Measurements from ENCODE around the gene SH3BP1. TPM values are rescaled to one million over a fixed set of nuclear protein-coding genes. Genes with fewer than 3 reads are reported as not detected.
"Not testable (repeated sequence)": the region's sequence is repeated elsewhere in the genome, so short reads cannot be mapped to it uniquely, and the experiment has no call there.

SH3BP1 gene
- polyA plus RNA-seq, 3 donors = 20.0 to 214 (median 20.0) TPM

DNA sequence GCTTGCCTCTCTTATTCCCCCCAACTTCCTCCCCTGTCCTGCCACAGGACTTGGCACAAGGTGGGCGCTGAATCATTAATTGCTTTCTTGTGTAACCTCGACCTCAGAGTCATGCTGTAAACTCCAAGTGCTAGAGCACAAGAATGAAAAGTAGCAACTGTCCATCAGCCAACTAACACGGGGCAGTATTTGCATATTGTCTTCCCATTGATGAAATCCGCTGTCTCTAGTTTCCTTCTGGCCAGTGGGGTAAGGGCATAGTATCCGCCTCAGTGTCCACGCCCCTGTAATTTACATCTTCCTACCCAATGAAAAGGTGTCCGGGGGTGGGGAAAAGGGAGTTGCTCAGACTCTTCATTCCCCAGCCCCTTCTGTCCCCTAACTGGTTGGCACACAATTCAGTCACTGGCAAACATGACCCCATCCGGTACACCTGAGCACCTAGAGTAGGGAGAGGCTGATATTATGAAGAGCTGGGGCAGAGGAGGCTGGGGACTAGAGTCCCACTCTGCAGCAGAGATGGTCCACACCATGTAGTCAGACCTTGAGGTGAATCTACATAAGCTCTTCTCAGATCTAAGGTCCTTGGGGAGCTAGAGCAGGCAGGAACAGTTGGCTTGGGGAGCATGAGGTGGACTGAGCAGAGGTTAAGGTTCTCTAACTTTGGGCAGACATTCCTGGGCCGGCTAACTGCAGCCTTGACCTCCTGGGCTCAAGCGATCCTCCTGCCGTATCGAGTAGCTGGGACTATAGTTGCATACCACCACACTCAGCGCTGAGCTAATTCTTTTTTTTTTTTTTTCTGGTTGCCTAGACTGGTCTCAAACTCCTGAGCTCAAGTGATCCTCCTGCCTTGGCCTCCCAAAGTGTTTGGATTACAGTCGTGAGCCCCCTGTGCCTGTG, 37.7 kb upstream of the SH3BP1 start:
- Histone ChIP-seq H2AFZ (ENCODE audit: insufficient read depth, low read depth, low read length, poor library complexity, severe bottlenecking) (no peak overlapping the region), H3K36me3 (replicated peaks in 1 of 2; ENCODE audit: control insufficient read depth in 1 of 2, insufficient read depth in 2 of 2, low read length in 2 of 2) (no peaks in the 10 kb centered on the region), H4K20me1 (ENCODE audit: insufficient read depth, low read length) (no peaks in the 10 kb centered on the region), H3K27ac (ENCODE audit: low read depth in 1 of 2, low read length in 2 of 2) (no peak overlapping the region), H3K79me2 (ENCODE audit: insufficient read depth, low read length) (no peaks in the 10 kb centered on the region), H3K4me3 (replicated peaks in 1 of 3; ENCODE audit: low read depth in 2 of 3, low read length in 3 of 3) (no peak overlapping the region), H3K9me3 (replicated peaks in 1 of 2; ENCODE audit: control insufficient read depth in 1 of 2, insufficient read depth in 1 of 2, low read length in 2 of 2) (no peaks in the 10 kb centered on the region), H3K4me1 (ENCODE audit: control insufficient read depth in 1 of 2, insufficient read depth in 2 of 2, low read length in 2 of 2) (peaks cover 4 to 5% of the 10 kb centered on the region in 2 donors), H3K27me3 (ENCODE audit: control insufficient read depth in 2 of 2, insufficient read depth in 2 of 2, low read length in 2 of 2) (no peaks in the 10 kb centered on the region), H3K9ac (ENCODE audit: insufficient read depth, low read length, poor library complexity, severe bottlenecking) (no peak overlapping the region), H3K4me2 (replicated peaks; ENCODE audit: extremely low read depth, low read length, poor library complexity, severe bottlenecking) (no peak overlapping the region)
- H3K4me3 Mint-ChIP-seq = peak overlapping the region in 1 of 2 donors; percentile 49
- peaks cover 7 to 14% (median 11%) of the 10 kb centered on the region in 3 donors for H3K27me3 Mint-ChIP-seq (ENCODE audit: low read depth in 3 of 3)
- no peak for TF ChIP-seq CTCF (IDR thresholded peaks at IDR 0.05)
- peaks cover 23% of the 10 kb centered on the region for H3K4me1 Mint-ChIP-seq
- no peaks in the 10 kb centered on the region for H3K36me3 Mint-ChIP-seq
- H3K27ac Mint-ChIP-seq = peak overlapping the region in 1 of 7 donors; percentile 48
- 70% methylated on average over 7 of the region's 14 CpGs for WGBS (ENCODE audit: insufficient coverage)
- H3K9me3 Mint-ChIP-seq = no peaks in the 10 kb centered on the region
- intact Hi-C loops (cut with micrococcal nuclease) = no loop called here
- DNase-seq = peak in 1 of 3 donors; percentile 53

- H4K20me1 ChIP-seq (ENCODE audit: insufficient read depth, low read length); H3K27ac Mint-ChIP-seq; H2AFZ ChIP-seq (ENCODE audit: insufficient read depth, low read depth, low read length, poor library complexity, severe bottlenecking); H3K79me2 ChIP-seq (ENCODE audit: insufficient read depth, low read length); H3K9me3 ChIP-seq (replicated peaks in 1 of 2; ENCODE audit: control insufficient read depth in 1 of 2, insufficient read depth in 1 of 2, low read length in 2 of 2); DNase-seq; H3K9ac ChIP-seq (ENCODE audit: insufficient read depth, low read length, poor library complexity, severe bottlenecking); H3K4me2 ChIP-seq (replicated peaks; ENCODE audit: extremely low read depth, low read length, poor library complexity, severe bottlenecking); H3K27ac ChIP-seq (ENCODE audit: low read depth in 1 of 2, low read length in 2 of 2); H3K36me3 ChIP-seq (replicated peaks in 1 of 2; ENCODE audit: control insufficient read depth in 1 of 2, insufficient read depth in 2 of 2, low read length in 2 of 2); H3K27me3 ChIP-seq (ENCODE audit: control insufficient read depth in 2 of 2, insufficient read depth in 2 of 2, low read length in 2 of 2); H3K9me3 Mint-ChIP-seq; H3K4me3 Mint-ChIP-seq; intact Hi-C loops (cut with micrococcal nuclease); H3K4me3 ChIP-seq (replicated peaks in 1 of 3; ENCODE audit: low read depth in 2 of 3, low read length in 3 of 3); H3K36me3 Mint-ChIP-seq: not testable (repeated sequence)
- peaks cover 33% of the 10 kb centered on the region for H3K4me1 Mint-ChIP-seq
- peaks cover 7 to 15% (median 11%) of the 10 kb centered on the region in 3 donors for H3K27me3 Mint-ChIP-seq (ENCODE audit: low read depth in 3 of 3)
- peaks cover 13 to 14% of the 10 kb centered on the region in 2 donors for H3K4me1 ChIP-seq (ENCODE audit: control insufficient read depth in 1 of 2, insufficient read depth in 2 of 2, low read length in 2 of 2)
- 96% methylated on average over 3 of the region's 5 CpGs for WGBS (ENCODE audit: insufficient coverage)
Observed at GRCh38 chr22:37602546-37603277, 36.8 kb upstream of the SH3BP1 start.

Measured in CD14-positive monocyte (primary cell).